Brain microvascular endothelial cell (primary cell): Measurements from ENCODE around the gene BRS3.

Experiments
- DNase-seq: peaks from one replicate; pipeline ENCODE4 v3.0.0-alpha.2; 2020
- H3K27ac ChIP-seq: fragments of 250-450 bp; sonication (Bioruptor Pico); 2 replicates; pipeline ENCODE4 v1.5.1; 2020; ENCODE audit warnings: mild to moderate bottlenecking, moderate library complexity
- H3K27me3 ChIP-seq: fragments of 250-450 bp; sonication (Bioruptor Pico); replicated peaks from 2 replicates; pipeline ENCODE4 v1.5.1; 2020; ENCODE audit warnings: mild to moderate bottlenecking
- H3K36me3 ChIP-seq: fragments of 250-450 bp; sonication (Bioruptor Pico); replicated peaks from 2 replicates; pipeline ENCODE4 v1.5.1; 2020; ENCODE audit warnings: mild to moderate bottlenecking
- H3K4me3 ChIP-seq: 2 replicates; pipeline ENCODE4 v1.5.1; 2011; ENCODE audit warnings: low read depth, mild to moderate bottlenecking, control low read depth, low read length, moderate library complexity
- in situ Hi-C: cut with HindIII; loops from 2 replicates; pipeline ENCODE4 v1.10.0; 2017; ENCODE audit warnings: low sequenced_read_pairs, low pct_ligation_motif_present
- TF ChIP-seq, protein P1 (sequence below): IDR thresholded peaks from 2 replicates; pipeline ENCODE4 v1.5.1; 2011; ENCODE audit warnings: low read depth, mild to moderate bottlenecking, moderate library complexity, low read length, control low read depth, inconsistent platforms; ENCODE audit errors: missing control alignments

The BRS3 gene

DNA sequence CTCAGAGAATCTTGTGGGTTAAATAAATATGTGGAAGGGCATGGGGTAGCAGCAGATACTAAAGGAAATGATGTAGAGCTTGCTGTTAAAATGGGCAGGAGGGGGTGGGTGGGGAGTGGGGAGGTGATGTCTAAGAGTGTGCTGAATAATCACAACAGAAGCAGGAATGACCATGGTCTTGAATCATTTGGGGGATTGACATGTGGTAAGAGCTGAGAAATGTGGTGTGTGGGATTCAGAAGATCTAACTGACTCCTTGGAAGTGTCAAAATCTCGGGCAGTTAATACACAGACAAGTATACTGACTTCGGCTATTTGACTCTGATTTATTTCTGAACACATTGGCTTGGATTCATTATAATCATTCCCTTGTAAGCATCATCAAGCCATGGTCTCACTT, 51.1 kb downstream of the BRS3 start:
- Histone ChIP-seq H3K36me3 (no peaks in the 10 kb centered on the region), H3K4me3 (no peak overlapping the region), H3K27me3 (no peaks in the 10 kb centered on the region), H3K27ac (no peak overlapping the region)
- no peak for DNase-seq
- in situ Hi-C loops, result no loop called here
- TF ChIP-seq, protein P1, sequence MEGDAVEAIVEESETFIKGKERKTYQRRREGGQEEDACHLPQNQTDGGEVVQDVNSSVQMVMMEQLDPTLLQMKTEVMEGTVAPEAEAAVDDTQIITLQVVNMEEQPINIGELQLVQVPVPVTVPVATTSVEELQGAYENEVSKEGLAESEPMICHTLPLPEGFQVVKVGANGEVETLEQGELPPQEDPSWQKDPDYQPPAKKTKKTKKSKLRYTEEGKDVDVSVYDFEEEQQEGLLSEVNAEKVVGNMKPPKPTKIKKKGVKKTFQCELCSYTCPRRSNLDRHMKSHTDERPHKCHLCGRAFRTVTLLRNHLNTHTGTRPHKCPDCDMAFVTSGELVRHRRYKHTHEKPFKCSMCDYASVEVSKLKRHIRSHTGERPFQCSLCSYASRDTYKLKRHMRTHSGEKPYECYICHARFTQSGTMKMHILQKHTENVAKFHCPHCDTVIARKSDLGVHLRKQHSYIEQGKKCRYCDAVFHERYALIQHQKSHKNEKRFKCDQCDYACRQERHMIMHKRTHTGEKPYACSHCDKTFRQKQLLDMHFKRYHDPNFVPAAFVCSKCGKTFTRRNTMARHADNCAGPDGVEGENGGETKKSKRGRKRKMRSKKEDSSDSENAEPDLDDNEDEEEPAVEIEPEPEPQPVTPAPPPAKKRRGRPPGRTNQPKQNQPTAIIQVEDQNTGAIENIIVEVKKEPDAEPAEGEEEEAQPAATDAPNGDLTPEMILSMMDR, result no peak

DNA sequence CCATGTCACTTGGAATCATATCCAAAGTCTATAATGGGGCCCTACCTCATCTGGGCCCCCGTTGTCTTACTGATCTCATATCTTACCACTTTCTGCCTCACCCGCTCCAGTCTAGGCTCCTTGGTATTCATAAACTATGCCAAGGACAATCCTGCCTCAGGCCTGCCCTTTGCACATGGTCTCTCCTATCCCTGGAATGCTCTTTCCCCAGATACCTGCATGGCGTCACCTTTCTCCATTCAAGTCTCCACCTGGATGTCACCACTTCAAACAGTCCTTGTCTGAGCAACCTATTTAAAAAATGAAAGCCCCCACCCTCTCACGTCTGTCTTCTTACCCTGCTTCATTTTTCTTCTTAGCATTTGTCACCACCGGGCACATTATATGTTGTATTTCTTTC, 52.5 kb downstream of the BRS3 start:
- no peak overlapping the region for H3K4me3 ChIP-seq
- no peak overlapping the region for H3K27ac ChIP-seq
- no peaks in the 10 kb centered on the region for H3K27me3 ChIP-seq
- no peaks in the 10 kb centered on the region for H3K36me3 ChIP-seq
- DNase-seq, result no peak
- TF ChIP-seq, protein P1, result no peak
- in situ Hi-C loops, result no loop called here

DNA sequence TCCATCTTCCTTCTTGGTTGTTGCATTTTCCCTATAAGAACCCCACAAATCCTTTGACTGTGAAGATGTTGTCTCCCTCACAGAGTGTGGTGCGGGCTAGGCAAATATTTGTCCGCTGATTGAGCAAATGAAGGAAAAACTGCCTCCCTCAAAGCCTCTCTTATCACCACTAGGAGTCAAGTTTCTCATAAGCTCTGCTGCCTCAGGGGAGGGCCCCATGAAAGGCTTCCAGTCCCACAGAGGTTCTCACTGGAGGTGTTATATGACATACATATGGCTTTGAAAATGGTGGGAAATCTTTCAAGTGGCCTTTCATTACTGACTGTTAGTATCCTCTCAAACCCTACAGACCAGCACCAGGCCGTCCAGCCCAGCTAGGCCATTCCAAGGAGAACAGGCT, 53.5 kb downstream of the BRS3 start:
- Histone ChIP-seq H3K36me3 (no peaks in the 10 kb centered on the region), H3K27ac (no peak overlapping the region), H3K27me3 (no peaks in the 10 kb centered on the region), H3K4me3 (no peak overlapping the region)
- TF ChIP-seq, protein P1, result no peak
- no peak for DNase-seq
- in situ Hi-C loops, result no loop called here

DNA sequence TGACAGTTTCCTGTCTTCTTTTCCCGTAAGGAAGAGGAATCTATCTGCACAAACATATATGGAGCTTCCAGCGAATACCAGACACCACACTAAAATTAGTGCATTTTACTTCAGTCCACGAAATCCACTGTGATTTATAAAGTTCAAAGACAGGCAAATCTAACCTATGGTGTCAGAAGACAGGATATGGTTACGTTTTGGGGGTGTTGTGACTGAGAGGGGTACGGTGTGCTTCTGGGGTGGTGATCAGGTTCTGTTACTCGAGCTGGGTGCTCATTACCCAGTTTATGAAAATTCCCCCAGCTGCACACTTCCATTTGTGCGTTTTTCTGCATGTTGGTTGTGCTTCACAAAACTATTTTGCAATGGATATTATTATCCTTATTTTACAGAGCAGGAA, 54.5 kb downstream of the BRS3 start:
- no peak for DNase-seq
- Histone ChIP-seq H3K36me3 (no peaks in the 10 kb centered on the region), H3K4me3 (no peak overlapping the region), H3K27me3 (no peaks in the 10 kb centered on the region), H3K27ac (no peak overlapping the region)
- TF ChIP-seq, protein P1, result no peak
- in situ Hi-C loops, result no loop called here
